NK-92 treated with Interleukin-12 subunit alpha and Interleukin-12 subunit beta, amount 100 ng/mL, for 24 hours (cell line): ENCODE data around the gene NUDT3.
A peak's percentile ranks its signal among the peaks of the same experiment; 100 is the strongest.
"Not testable (repeated sequence)": the region's sequence is repeated elsewhere in the genome, so short reads cannot be mapped to it uniquely, and the experiment has no call there.

Experiments
- DNase-seq: peaks from one replicate; lab custom pipeline; 2025; lab: John Stamatoyannopoulos, UW

Gene NUDT3

DNA sequence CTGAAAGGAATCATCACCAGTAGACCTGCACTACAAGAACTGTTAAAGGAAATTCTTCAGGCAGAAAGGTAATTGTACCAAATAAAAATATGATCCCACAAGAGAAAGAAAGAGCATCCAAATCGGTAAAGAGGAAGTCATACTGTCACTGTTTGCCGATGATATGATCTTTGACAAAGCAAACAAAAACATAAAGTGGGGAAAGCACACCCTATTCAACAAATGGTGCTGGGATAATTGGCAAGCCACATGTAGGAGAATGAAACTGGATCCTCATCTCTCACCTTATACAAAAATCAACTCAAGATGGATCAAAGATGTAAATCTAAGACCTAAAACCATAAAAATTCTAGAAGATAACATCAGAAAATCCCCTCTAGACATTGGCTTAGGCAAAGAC lies 140.1 kb downstream of the NUDT3 start:
- not testable (repeated sequence) for DNase-seq

DNA sequence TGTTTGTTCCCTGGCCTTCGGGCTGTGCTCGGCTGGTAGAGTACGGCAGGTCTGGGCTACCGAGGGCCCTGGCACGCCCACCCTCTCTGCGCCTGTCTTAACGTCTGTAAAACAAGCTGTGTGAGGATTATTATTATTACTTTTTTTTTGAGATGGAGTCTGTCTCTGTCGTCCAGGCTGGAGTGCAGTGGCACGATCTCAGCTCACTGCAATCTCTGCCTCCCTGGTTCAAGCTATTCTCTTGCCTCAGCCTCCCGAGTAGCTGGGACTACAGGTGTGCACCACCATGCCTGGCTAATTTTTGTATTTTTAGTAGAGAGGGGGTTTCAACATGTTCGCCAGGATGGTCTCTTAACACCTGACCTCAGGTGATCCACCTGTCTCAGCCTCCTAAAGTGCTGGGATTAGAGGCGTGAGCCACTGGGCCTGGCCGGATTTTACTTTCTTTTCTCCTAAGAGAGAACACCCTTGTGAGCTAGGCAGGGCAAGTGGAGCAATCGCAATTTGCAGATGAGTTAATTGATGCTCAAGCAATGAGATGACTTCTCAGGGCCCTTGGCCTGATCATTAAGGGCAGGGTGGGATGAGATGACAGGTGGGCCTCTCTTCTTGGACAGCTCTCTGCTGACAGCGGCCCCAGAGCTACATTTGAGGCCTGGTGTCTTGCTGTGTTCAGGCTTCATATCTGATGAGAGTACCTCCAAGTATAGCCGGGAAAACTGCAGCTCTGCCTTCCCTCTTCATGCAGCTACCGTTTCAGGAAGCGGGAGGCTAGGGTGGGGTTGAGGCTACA lies 142.8 kb downstream of the NUDT3 start:
- DNase-seq: no peak

DNA sequence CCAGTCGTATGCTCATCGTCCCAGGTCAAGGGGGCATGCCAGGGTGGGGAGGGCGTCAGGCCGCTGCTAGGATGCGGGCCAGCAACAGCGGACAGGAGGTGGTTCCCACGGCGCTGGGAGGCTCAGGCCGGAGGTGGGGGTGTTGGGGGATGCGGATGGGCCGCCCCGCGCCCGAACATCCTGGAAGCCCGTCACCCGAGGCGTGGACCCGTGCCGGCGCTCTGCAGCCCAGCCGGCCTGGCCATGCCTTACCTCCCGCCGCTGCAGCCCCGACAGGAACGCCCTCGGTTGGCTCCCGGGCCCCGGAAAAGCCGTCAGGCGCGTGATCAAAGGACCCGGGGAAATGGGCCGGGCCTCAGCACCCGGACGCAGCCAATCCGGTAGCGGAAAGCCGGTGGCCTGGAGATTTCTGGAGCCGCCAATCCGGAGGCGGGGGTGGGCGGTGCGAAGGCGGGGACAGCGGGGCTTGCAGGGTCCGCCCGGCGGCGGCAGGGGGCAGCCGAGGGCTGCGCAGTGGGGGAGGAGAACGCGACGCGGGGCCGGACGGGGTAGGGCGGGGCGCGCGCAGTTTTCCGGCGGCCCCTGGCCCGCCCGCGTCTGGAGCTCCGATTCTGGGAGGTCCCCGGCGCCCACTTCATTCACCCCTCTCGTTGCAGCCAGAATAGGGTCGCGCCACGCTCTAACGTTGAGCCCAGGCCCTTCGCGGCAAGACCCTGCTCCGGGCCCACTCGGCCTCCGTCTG lies 143.6 kb downstream of the NUDT3 start, which contains the start of gene SMIM29:
Gene SMIM29, minus strand, starts transcription at position 280 of the 742 bp plus-strand sequence. CDS start 1,215 bp downstream, outside the sequence.
- DNase-seq: peak; percentile 95

DNA sequence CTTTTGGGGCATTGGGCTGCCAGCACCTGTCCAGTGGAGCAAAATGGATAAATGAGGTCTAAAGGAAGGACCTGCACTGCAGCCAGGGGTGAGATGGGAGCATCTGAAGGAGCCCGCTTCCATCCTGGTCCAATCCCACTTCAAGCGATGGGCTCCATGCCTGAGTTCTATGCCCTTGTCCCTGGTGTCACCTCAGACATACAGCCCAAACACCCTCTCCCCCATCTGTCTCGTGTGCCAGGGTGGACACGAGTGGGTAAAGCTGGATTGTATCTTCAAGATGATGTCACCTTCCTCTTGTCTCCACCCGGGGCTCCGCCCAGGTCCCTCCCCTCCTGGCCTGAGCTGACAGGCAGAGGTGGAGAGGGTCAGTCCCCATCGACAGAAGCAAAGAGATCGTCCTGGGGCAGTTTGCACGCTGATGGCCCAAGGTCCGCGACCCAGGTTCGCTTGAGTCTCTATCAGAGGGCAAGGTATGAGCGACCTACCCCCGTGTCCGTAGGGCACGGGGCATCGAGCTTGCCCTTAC lies 144.2 kb downstream of the NUDT3 start:
- peak; percentile 51 for DNase-seq

DNA sequence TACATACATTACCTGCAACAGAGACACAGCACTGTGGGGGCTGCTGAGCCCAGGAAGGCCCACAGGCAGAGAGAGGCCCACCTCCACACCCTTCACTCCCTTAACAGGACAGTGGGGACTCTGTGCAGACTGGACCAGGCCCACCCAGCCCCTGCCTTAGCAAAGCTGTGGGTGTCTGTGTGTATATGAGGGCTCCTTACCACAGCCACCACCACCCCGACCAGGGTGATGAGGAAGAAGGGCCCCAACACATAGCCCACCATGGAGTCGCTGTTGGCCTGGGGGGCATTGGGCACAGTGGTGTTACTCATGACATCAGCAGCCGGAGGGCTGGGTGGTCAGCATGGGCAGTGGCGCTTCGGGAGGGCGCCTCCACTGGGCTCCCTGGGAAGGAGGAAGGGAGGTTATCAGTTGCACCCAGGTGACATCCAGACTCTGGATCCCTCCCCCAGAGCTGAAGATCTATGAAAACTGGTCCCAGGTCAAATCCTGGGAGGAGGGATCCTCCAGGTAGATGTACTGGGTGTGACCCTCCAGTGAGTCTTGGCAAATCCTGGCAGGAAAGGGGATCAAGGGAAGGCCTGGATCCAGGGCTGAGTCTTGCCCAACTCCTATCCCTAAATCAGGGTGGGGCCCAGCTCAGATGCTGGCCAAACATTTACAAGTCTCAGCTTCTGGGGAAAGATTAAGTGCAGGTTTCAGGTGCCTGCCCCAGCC lies 144.8 kb downstream of the NUDT3 start:
- no peak for DNase-seq

DNA sequence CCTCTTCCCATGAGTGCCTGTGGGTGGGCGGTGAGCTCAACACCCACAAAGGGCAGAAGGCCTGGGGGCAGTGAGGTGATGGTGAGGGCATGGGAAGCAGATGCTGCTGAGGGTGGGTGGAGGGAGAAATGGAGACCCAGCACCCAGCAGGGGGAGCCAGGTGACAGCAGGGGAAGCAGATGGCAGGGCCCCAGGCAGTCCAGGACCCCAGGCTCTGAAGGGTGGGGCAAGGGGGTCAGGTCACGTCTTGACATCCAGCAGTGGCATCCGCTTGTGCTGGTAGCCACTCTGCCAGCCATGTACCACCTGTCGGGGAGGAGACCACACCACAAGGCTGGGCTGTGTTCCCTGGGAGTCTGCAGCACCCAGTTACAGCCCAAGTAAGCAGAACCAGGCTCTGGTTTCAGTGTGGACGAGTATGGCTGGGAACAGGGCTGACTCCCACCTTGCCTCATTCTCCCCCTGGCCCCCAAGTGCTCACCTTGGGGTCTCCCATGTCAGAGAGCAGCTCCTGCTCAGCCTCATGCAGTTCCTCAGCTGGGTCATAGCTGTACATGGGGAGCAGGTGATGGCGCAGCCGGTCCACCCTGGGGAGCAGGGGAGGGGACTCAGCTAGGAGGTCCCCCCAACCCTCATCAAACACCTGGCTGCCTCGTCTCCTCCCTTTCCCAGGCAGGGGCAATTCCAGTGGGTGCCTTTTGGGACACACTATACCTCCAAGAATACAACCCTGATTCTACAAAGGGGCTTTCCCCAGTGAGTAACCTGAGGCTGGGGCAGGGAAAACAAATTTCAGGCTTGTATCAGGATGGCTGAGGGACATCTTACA lies 145.7 kb downstream of the NUDT3 start:
- no peak for DNase-seq

DNA sequence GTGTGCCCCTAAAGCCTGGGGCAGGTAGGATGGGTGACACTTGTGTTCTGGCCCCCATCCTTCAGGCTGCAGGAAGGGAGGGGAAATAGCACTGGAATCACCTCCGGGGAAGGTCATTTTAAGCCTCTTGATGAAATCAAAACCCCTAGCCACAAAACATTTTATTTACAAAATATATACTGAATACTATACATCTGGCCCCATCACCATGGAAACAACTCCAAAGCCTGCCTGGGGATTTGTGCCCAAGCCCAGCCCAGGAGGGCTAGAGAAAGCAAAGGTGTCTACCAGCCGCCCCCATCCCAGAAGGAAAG lies 146.3 kb downstream of the NUDT3 start:
- no peak for DNase-seq

DNA sequence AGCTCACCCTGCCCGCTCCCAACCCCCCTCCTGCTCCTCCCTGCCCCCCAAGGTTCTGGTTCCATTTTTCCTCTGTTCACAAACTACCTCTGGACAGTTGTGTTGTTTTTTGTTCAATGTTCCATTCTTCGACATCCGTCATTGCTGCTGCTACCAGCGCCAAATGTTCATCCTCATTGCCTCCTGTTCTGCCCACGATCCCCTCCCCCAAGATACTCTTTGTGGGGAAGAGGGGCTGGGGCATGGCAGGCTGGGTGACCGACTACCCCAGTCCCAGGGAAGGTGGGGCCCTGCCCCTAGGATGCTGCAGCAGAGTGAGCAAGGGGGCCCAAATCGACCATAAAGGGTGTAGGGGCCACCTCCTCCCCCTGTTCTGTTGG lies 146.7 kb downstream of the NUDT3 start:
- DNase-seq: not testable (repeated sequence)

DNA sequence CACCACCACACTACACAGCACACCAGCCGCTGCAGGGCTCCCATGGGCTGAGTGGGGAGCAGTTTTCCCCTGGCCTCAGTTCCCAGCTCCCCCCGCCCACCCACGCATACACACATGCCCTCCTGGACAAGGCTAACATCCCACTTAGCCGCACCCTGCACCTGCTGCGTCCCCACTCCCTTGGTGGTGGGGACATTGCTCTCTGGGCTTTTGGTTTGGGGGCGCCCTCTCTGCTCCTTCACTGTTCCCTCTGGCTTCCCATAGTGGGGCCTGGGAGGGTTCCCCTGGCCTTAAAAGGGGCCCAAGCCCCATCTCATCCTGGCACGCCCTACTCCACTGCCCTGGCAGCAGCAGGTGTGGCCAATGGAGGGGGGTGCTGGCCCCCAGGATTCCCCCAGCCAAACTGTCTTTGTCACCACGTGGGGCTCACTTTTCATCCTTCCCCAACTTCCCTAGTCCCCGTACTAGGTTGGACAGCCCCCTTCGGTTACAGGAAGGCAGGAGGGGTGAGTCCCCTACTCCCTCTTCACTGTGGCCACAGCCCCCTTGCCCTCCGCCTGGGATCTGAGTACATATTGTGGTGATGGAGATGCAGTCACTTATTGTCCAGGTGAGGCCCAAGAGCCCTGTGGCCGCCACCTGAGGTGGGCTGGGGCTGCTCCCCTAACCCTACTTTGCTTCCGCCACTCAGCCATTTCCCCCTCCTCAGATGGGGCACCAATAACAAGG lies 147.3 kb downstream of the NUDT3 start:
- DNase-seq: not testable (repeated sequence)

DNA sequence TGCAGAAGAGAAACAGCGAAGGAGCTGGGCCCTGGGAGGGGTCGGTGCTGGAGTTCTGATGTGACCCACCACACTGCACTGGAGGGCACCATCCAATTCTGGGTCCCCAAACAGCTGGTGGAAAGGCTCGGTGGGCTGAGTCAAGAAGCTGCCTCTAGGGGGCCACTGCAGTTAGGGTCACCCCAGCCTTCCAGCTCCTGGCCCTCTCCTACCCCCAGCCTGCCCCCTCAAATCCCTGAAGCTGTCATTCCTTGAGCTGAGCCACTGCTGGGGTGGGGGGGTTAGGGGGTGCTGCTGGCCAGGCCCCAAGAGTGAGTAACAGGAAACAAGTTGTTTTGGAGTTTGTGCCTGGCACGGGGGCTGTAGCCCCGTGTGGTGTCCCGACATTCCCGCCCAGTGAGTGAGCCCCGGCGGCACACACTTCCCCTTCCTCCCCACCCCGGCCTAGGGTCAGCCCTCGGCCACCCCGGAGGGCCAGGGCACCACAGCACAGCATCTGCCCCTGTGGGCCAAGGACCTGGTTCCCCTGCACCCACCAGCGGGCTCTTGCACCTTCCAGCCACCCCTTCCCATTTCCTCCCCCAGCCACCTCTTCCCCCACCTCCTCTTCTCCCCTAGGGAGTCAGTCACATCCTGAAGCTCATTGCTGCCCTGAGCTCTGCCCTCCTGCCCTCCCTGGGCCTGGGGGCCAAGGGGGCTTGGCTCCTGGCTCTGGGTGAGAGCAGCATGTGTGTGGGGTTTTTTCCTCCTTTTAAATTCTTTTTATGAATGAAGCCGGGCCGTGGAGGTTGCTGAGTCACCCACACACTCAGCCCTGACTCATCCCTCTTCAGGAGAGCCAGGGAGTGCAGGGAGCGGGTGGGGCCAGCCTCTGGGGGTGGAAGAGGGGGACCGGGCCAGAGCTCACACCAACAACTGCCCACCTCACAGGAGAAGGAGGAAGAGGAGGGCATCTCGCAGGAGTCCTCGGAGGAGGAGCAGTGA lies 148.3 kb downstream of the NUDT3 start:
- peak; percentile 58 for DNase-seq

DNA sequence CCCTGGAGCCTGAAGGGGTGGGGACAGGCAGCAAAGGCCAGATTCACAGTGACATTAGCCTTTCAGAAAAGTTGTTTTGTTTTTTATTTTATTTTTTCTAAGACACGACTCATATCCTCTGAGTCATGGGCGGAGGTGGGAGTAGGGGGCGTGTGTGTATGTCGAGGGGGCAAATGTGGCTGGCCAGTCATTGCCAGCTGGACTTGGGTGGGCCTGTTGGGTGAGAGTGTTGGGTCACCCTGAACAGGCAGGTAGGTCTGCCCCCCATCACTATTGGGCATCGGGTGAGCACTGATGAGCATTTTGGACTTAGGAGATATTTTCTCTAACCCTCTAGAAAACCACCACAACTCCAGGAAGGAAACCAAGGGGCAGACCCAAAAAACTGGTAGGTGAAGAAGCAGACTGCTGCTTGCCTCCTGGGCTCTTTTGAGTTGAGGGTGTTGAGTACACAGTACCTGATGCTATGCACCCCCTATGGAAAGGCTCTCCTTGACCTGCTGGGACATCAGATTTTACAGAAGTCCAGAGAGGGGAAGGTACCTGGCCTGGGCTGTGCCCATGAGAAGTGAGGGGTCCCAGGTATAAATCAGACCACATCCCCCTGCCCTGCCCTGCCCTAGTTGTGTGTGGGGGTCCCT lies 149.2 kb downstream of the NUDT3 start:
- peak; percentile 40 for DNase-seq

DNA sequence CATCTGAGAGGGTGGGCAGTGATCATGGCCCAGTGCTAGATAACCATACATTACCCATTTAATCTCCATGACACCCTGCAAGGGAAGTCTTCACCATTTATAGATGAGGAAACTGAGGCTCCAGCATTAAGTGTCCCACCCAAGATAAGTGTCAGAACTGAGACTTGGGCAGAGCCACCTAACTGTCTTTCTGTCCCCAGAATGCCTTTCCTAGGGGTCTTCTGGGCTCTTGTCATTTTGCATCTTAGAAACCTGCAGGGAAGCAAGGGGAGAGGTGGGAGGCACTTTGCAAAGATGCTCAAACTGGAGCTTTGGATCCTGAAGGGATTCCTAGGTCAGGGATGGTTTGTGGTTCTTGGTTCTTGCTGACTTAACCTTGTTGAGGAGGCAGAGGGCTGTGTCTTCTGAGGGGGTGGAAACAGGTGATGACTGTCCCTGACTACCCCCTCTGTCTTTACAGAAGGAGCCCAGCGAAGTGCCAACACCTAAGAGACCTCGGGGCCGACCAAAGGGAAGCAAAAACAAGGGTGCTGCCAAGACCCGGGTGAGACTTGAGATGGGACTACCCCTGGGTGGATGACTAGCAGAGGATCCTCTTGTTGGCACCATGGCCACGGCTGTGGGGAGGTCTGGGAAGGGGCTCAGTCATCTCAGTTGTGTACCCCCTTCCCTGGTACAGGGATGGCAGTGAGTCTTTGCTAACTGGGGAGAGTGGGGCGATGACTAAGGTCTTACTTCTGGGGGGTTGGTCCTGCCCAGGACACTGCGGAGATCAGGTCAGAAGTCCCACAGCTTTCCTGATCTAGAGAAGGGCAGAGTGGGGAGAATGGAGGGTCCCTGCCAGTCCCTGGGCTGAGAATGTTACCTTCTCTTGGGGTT lies 150.0 kb downstream of the NUDT3 start:
- no peak for DNase-seq

DNA sequence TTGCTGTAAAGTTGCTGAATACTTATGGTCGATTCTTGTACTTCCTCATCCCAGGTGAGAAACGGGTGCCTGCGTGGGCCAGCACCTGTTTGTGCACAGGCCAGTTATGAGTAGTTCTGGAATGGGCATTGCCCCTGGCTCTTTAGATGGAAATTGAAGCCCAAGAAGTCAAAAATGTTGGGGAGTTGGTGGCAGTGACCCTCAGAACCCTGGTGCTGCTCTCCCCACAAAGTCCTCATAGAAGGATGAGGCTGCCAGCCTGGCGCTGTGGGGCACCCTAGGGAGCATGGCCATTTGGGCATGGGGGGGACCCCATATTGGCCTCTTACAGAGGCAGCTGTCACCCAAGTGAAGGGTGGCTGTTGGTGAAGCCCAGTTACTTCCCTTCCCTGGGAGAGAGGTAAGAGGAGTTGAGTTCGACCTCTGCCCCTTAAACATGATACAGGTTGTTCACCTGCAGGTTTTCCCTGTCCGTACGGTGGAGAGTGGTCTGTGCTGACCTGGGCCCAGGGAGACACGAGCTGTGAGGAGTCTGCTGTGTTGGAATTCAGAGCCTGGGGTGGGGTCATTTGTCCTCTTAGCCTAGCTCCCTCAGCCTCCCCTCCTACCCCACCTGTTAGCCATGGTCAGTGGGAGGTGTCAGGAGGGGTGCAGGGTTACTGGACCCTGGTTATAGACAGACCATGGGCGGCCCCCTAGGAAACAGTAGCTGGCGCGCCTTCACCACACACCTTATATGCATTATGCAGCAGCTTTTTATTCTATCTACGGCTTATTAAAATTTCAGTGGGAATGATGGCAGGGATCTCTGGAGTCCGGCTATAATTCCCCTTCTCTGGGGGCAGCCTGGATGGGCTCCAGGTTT lies 150.9 kb downstream of the NUDT3 start:
- no peak for DNase-seq

DNA sequence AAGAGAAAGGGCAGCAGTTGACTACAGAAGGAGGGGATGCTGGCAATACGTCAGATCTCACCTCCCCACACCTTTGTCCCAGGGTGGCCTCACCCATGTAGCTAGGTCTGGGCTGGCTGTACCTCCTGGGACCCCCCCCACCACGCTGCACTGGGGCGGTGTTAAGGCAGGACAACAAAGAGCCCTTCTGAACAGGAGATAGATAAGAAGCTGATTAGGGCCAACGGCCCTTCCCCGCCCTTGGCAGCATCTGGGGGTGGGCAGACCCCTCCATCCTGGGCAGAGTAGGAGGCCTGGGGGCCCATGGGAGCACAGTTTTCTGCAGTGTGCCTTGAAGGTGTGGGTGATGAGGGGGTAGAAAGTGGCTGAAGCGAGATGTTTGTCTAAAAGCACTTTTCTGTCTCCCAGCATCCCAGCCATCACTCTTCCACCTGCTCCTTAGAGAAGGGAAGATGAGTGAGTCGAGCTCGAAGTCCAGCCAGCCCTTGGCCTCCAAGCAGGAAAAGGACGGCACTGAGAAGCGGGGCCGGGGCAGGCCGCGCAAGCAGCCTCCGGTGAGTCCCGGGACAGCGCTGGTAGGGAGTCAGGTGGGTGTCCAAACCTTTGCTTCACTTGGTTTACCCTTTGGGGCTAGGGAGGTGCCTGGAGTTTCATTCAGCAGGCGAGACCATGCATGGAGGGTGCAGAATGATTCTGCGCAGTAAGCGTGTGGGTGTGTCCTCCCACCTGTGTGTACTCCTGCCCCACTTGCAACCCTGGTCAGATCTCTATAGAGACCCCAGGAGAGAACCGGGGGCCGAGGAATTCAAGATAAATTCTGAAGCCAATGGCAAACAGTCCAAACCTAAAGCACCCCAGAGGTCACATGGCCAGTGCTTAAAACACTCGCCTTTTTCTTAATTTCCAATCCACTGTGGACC lies 151.9 kb downstream of the NUDT3 start:
- no peak for DNase-seq

DNA sequence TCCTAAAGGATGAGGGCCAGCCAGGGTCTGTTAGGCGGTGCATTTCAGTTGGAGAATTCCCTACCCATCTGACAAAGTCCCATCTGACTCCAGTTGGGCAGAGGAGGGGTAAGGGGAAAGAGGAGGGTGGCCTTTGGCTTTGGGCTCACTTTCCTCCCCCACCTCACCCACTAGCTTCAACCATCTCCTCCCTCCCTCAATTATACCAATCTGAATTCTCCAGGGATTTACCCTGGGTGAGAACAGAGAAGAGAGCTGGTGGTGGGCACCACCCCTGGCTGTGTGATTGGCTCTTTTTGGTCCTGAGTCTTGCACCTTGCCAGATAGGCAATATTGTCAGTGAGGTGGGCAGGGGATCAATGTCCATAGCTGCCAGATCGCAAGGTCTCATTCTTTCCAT lies 152.6 kb downstream of the NUDT3 start:
- DNase-seq: no peak

DNA sequence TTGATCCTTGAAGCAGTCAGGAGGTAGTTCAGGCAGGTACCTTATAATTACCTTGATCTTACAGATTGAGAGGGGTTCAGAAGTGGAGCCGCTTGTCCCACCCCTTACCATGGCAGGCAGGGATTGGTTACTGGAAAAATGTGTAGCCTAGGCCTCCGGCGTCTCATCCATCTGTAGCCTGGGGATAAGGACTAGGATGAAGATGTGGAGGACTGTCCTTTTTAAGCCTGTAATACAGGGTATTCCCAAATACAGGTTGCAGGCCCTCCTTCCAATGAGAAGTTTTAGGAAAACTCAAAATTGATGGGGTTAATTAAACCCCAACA lies 153.0 kb downstream of the NUDT3 start:
- DNase-seq: no peak
